Stimulated activated CD8-positive, alpha-beta memory T cell treated with anti-CD3 and anti-CD28 coated beads, Interleukin-4, amount 100 ng/mL, for 24 hours (primary cell): ENCODE results near the gene OTUD5.
"Not testable (repeated sequence)": the region's sequence is repeated elsewhere in the genome, so short reads cannot be mapped to it uniquely, and the experiment has no call there.

ENCODE experiments used
- DNase-seq: peaks from one replicate; pipeline ENCODE4 v3.0.0-alpha.2; 2020; ENCODE audit warnings: low read depth

Gene OTUD5

GRCh38 chrX:48876944-48877343, 80.5 kb downstream of the OTUD5 start:
- not testable (repeated sequence) for DNase-seq
